Upper lobe of right lung (tissue), 1 donor: ENCODE results near the gene PIAS1. TPM values are rescaled to one million over a fixed set of nuclear protein-coding genes. Genes with fewer than 3 reads are reported as not detected.

Experiments used
- ATAC-seq: fragments of 200-7000 bp; cut with Tn5 transposase; one replicate; pipeline ENCODE4 v1.9.1; 2020; ENCODE audit warnings: mild to moderate bottlenecking, moderate library complexity
- DNase-seq: peaks from one replicate; pipeline ENCODE4 v3.0.0-alpha.2; 2020
- H3K27ac ChIP-seq: fragments of 200-600 bp; one replicate; pipeline ENCODE4 v1.8.0; 2022
- H3K27me3 ChIP-seq: fragments of 200-600 bp; one replicate; pipeline ENCODE4 v1.8.0; 2022; ENCODE audit warnings: mild to moderate bottlenecking
- H3K36me3 ChIP-seq: fragments of 200-600 bp; one replicate; pipeline ENCODE4 v1.8.0; 2022
- H3K4me1 ChIP-seq: fragments of 200-600 bp; one replicate; pipeline ENCODE4 v1.8.0; 2022
- H3K4me3 ChIP-seq: fragments of 200-600 bp; one replicate; pipeline ENCODE4 v1.8.0; 2022; ENCODE audit warnings: mild to moderate bottlenecking
- H3K9me3 ChIP-seq: fragments of 200-600 bp; one replicate; pipeline ENCODE4 v1.8.0; 2022
- intact Hi-C: fragments of 100-400 bp; cut with DNase I; formaldehyde crosslinking; loops from one replicate; pipeline ENCODE4 v1.11.0; 2022
- total RNA-seq: library from RNA; stranded (reverse); fragmentation: NEBNext Ultra II Directional; extraction: Animal tissue kit (Norgen Biotek cat#: 25700); gene quantifications from one replicate; pipeline ENCODE4 v1.2.1, GENCODE V29; 2021
- TF ChIP-seq, protein P1 (sequence below): fragments of 200-600 bp; IDR thresholded peaks from one replicate; pipeline ENCODE4 v1.8.0; 2022; ENCODE audit warnings: antibody characterized with exemption
- donor health status: DM: no; HTN: yes; CAD: no; lungs with severe emphysema.

PIAS1 gene
- total RNA-seq, 1 donor from 2014 or later, result 62.0 TPM

DNA sequence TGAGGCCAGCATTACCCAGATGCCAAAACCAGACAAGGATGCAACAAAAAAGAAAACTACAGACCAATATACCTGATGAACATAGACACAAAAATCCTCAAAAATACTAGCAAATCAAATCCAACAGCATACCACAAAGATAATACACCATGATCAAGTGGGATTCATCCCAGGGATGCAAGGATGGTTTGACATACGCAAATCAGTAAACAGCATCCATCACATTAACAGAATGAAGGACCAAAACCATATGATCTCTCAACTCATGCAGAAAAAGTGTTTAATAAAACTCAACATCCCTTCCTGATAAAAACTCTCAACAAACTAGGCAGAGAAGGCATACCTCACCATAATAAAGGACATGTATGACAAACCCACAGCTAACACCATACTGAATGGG lies 14.0 kb upstream of the PIAS1 start:
- ATAC-seq (no peak), DNase-seq (no peak)
- no peak overlapping the region for H3K4me3 ChIP-seq
- no peaks in the 10 kb centered on the region for H3K27me3 ChIP-seq
- intact Hi-C loops, result no loop called here
- H3K36me3 ChIP-seq, result no peaks in the 10 kb centered on the region
- H3K27ac ChIP-seq, result no peak overlapping the region
- no peaks in the 10 kb centered on the region for H3K9me3 ChIP-seq
- no peaks in the 10 kb centered on the region for H3K4me1 ChIP-seq
- TF ChIP-seq, protein P1, sequence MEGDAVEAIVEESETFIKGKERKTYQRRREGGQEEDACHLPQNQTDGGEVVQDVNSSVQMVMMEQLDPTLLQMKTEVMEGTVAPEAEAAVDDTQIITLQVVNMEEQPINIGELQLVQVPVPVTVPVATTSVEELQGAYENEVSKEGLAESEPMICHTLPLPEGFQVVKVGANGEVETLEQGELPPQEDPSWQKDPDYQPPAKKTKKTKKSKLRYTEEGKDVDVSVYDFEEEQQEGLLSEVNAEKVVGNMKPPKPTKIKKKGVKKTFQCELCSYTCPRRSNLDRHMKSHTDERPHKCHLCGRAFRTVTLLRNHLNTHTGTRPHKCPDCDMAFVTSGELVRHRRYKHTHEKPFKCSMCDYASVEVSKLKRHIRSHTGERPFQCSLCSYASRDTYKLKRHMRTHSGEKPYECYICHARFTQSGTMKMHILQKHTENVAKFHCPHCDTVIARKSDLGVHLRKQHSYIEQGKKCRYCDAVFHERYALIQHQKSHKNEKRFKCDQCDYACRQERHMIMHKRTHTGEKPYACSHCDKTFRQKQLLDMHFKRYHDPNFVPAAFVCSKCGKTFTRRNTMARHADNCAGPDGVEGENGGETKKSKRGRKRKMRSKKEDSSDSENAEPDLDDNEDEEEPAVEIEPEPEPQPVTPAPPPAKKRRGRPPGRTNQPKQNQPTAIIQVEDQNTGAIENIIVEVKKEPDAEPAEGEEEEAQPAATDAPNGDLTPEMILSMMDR, result no peak

DNA sequence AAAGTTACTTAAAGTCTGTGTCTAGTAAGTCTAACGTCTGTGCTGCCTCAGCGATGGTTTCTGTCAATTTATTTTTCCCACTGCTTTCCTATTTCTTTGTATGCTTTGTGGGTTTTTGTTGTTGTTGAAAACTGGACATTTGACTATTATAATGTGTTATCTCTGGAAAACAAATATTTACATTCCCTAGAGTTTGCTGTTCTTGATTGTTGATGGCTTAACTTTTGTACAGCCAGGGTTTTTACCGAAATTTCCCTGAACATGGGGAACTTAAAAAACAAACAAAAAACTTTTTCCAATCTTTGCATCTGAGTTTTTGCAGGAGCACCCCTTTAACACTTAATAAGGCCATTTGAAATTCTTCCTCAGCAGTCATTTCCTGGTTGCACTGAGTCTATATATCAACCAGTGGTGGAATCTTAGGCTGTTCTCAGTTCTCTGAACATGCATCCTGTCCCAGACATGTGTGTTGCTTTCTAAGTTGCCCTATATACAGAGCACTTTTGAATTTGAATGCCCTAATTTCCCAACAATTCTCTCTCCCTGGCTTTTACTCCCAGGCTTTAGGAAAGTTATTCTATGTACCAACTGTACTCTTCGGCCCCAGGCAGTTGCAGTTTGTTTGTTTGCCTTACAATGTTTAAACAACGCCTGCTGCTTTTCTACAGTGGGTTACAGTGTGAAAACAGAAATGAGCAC lies 11.8 kb upstream of the PIAS1 start:
- Histone ChIP-seq H3K4me1 (no peaks in the 10 kb centered on the region), H3K27me3 (no peaks in the 10 kb centered on the region), H3K27ac (no peak overlapping the region), H3K4me3 (no peak overlapping the region), H3K9me3 (no peaks in the 10 kb centered on the region), H3K36me3 (no peaks in the 10 kb centered on the region)
- ATAC-seq (no peak), DNase-seq (no peak)
- intact Hi-C loops, result no loop called here
- TF ChIP-seq, protein P1, result no peak

GRCh38 chr15:68042855-68043222 lies 11.3 kb upstream of the PIAS1 start:
- intact Hi-C loops, result no loop called here
- no peak overlapping the region for H3K27ac ChIP-seq
- TF ChIP-seq, protein P1, result no peak

GRCh38 chr15:68045289-68046265 lies 8.5 kb upstream of the PIAS1 start:
- Histone ChIP-seq H3K4me3 (no peak overlapping the region), H3K36me3 (no peaks in the 10 kb centered on the region), H3K27ac (no peak overlapping the region), H3K9me3 (no peaks in the 10 kb centered on the region), H3K4me1 (no peaks in the 10 kb centered on the region), H3K27me3 (no peaks in the 10 kb centered on the region)
- ATAC-seq (no peak), DNase-seq (no peak)
- TF ChIP-seq, protein P1, result no peak
- intact Hi-C loops, result no loop called here

More at GRCh38 chr15:68042855-68043222, 11.3 kb upstream of the PIAS1 start:
- Histone ChIP-seq H3K27me3 (no peaks in the 10 kb centered on the region), H3K4me1 (no peaks in the 10 kb centered on the region), H3K4me3 (no peak overlapping the region), H3K9me3 (no peaks in the 10 kb centered on the region), H3K36me3 (no peaks in the 10 kb centered on the region)
- ATAC-seq, result no peak
- no peak for DNase-seq

DNA sequence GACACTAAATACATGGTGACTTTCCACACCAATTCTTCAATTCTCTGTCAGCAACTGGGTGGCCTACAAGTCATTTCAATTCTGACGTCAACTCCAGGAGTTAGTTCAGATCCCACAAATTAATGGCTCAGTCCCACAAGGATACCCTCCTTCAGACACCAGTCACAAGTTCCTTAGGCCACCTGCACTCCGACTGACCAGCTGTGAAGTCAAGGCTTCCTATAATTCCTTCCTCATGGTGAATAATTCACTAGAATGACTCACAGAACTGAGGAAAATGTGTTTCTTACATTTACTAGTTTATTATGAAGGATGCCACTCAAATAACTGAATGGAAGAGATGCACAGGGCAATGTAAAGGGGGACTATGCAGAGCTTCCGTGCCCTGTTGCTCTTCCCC lies 6.3 kb upstream of the PIAS1 start:
- Histone ChIP-seq H3K9me3 (no peaks in the 10 kb centered on the region), H3K27me3 (no peaks in the 10 kb centered on the region), H3K36me3 (no peaks in the 10 kb centered on the region), H3K4me1 (no peaks in the 10 kb centered on the region), H3K27ac (no peak overlapping the region), H3K4me3 (no peak overlapping the region)
- intact Hi-C loops, result no loop called here
- TF ChIP-seq, protein P1, result no peak
- ATAC-seq (no peak), DNase-seq (no peak)
